Transverse colon (tissue), 3 donors: ENCODE data around the gene HSD17B2.

Source experiments
- CTCF ChIP-seq, 5 experiments: fragments of 200-600 bp in 3 of 5; fragments of 450-650 bp in 2 of 5; sonication (generic) in 3 of 5; IDR thresholded peaks; 1 replicate in 2 of 5; 2 replicates in 3 of 5; pipeline ENCODE4 v1.5.1; 2016 to 2017; ENCODE audit warnings: antibody characterized with exemption in 5 of 5, inconsistent platforms in 3 of 5, mild to moderate bottlenecking in 2 of 5, moderate library complexity in 1 of 5
- POLR2A ChIP-seq: fragments of 450-650 bp; IDR thresholded peaks from one replicate; pipeline ENCODE4 v1.6.1; 2016; ENCODE audit warnings: antibody characterized with exemption, mild to moderate bottlenecking, moderate library complexity

GRCh38 chr16:82082543-82083244 lies 47.6 kb downstream of the HSD17B2 start:
- TF ChIP-seq POLR2A (no peak), CTCF (IDR thresholded peaks at IDR 0.05) (no peak)
